ENCODE results near the gene PATJ.
"Not testable (repeated sequence)": the region's sequence is repeated elsewhere in the genome, so short reads cannot be mapped to it uniquely, and the experiment has no call there.

Gene PATJ

GRCh38 chr1:61748566-61748965, 6.3 kb downstream of the PATJ start:
- DNase-seq (ENCODE audit: low read depth in 2 of 2): no peak

- DNase-seq (ENCODE audit: low read depth in 2 of 2): no peak
Observed at GRCh38 chr1:61749574-61749973, 7.3 kb downstream of the PATJ start.

- no peak for DNase-seq (ENCODE audit: low read depth in 2 of 2)
Observed at GRCh38 chr1:61752921-61753389, 10.7 kb downstream of the PATJ start.

- no peak for DNase-seq (ENCODE audit: low read depth in 2 of 2)
Observed at GRCh38 chr1:61753998-61754508, 11.8 kb downstream of the PATJ start.

- DNase-seq (ENCODE audit: low read depth in 2 of 2): no peak
Observed at GRCh38 chr1:61754545-61754944, 12.3 kb downstream of the PATJ start.

- no peak for DNase-seq (ENCODE audit: low read depth in 2 of 2)
Observed at GRCh38 chr1:61756773-61757172, 14.5 kb downstream of the PATJ start.

GRCh38 chr1:61757950-61758349, 15.7 kb downstream of the PATJ start:
- DNase-seq (ENCODE audit: low read depth in 2 of 2): no peak

GRCh38 chr1:61770131-61770530, 27.9 kb downstream of the PATJ start:
- no peak for DNase-seq (ENCODE audit: low read depth in 2 of 2)

GRCh38 chr1:61776091-61776490, 33.8 kb downstream of the PATJ start:
- no peak for DNase-seq (ENCODE audit: low read depth in 2 of 2)

GRCh38 chr1:61779231-61779630, 37.0 kb downstream of the PATJ start:
- no peak for DNase-seq (ENCODE audit: low read depth in 2 of 2)

- no peak for DNase-seq (ENCODE audit: low read depth in 2 of 2)
Observed at GRCh38 chr1:61781151-61781550, 38.9 kb downstream of the PATJ start.

GRCh38 chr1:61782771-61783170, 40.5 kb downstream of the PATJ start:
- DNase-seq (ENCODE audit: low read depth in 2 of 2): peak in 1 of 2 donors; percentile 22

GRCh38 chr1:61784726-61785125, 42.4 kb downstream of the PATJ start:
- no peak for DNase-seq (ENCODE audit: low read depth in 2 of 2)

GRCh38 chr1:61790837-61791236, 48.6 kb downstream of the PATJ start:
- no peak for DNase-seq (ENCODE audit: low read depth in 2 of 2)

GRCh38 chr1:61797045-61797755, 54.9 kb downstream of the PATJ start:
- no peak for DNase-seq (ENCODE audit: low read depth in 2 of 2)

GRCh38 chr1:61801047-61801446, 58.8 kb downstream of the PATJ start:
- not testable (repeated sequence) for DNase-seq (ENCODE audit: low read depth in 2 of 2)

- DNase-seq (ENCODE audit: low read depth in 2 of 2): no peak
Observed at GRCh38 chr1:61807606-61808140, 65.4 kb downstream of the PATJ start.

- no peak for DNase-seq (ENCODE audit: low read depth in 2 of 2)
Observed at GRCh38 chr1:61808321-61808720, 66.0 kb downstream of the PATJ start.

GRCh38 chr1:61808968-61809367, 66.7 kb downstream of the PATJ start:
- no peak for DNase-seq (ENCODE audit: low read depth in 2 of 2)

- no peak for DNase-seq (ENCODE audit: low read depth in 2 of 2)
Observed at GRCh38 chr1:61812916-61813315, 70.6 kb downstream of the PATJ start.

- no peak for DNase-seq (ENCODE audit: low read depth in 2 of 2)
Observed at GRCh38 chr1:61816191-61816590, 73.9 kb downstream of the PATJ start.

- no peak for DNase-seq (ENCODE audit: low read depth in 2 of 2)
Observed at GRCh38 chr1:61818992-61819391, 76.7 kb downstream of the PATJ start.

- DNase-seq (ENCODE audit: low read depth in 2 of 2): no peak
Observed at GRCh38 chr1:61819421-61819820, 77.1 kb downstream of the PATJ start.

Measured in stimulated activated CD8-positive, alpha-beta memory T cell treated with anti-CD3 and anti-CD28 coated beads, Interleukin-2, amount 100 ng/mL, for 1 hour (primary cell).